ENCODE results near the gene F10. TPM values are rescaled to one million over a fixed set of nuclear protein-coding genes. Genes with fewer than 3 reads are reported as not detected.

The F10 gene
- total RNA-seq = 10 to 100 TPM in 3 of 6 donors, 1 to 10 TPM in 3; 5.3 to 25.0 (median 8.8) TPM

- peak within 1 kb of the TSS; percentile 51 to 79 (median 73) for H3K27ac ChIP-seq
- WGBS, 2 donors = 51 to 60% methylated on average over 16 to 21 of the region's 23 CpGs
- H3K27me3 ChIP-seq = no peaks in the 10 kb centered on the region
- H3K36me3 ChIP-seq = no peaks in the 10 kb centered on the region
- ATAC-seq (ENCODE audit: low FRiP score in 2 of 2) = peak; percentile 24 to 87
- no peaks in the 10 kb centered on the region for H3K4me1 ChIP-seq
- no peaks in the 10 kb centered on the region for H3K9me3 ChIP-seq
- DNase-seq = peak; percentile 41 to 73
- TF ChIP-seq POLR2A (IDR thresholded peaks at IDR 0.05) (peak in 1 of 4 donors; percentile 21), POLR2AphosphoS5 (IDR thresholded peaks at IDR 0.05) (peak in 1 of 2 donors; percentile 42), EP300 (IDR thresholded peaks at IDR 0.05) (no peak), CTCF (IDR thresholded peaks at IDR 0.05) (no peak)
- H3K4me3 ChIP-seq = peak within 1 kb of the TSS in 3 of 4 donors; percentile 23 to 40 (median 27)
Measured at GRCh38 chr13:113122550-113123225, at the start of gene F10. F10 (plus strand) TSS chr13:113122799; CDS start chr13:113122856, 57 bp downstream.

- TF ChIP-seq CTCF (IDR thresholded peaks at IDR 0.05) (no peak), POLR2AphosphoS5 (IDR thresholded peaks at IDR 0.05) (no peak), POLR2A (IDR thresholded peaks at IDR 0.05) (no peak), EP300 (IDR thresholded peaks at IDR 0.05) (no peak)
- Histone ChIP-seq H3K9me3 (no peaks in the 10 kb centered on the region), H3K27me3 (no peaks in the 10 kb centered on the region), H3K4me1 (no peaks in the 10 kb centered on the region), H3K27ac (no peak overlapping the region), H3K4me3 (no peak overlapping the region), H3K36me3 (peaks cover 0 to 73% (median 21%) of the 10 kb centered on the region in 4 donors)
- DNase-seq (no peak), ATAC-seq (ENCODE audit: low FRiP score in 2 of 2) (no peak)
- 92% methylated on average over 5 to 11 of the region's 11 CpGs for WGBS, 2 donors
Measured at GRCh38 chr13:113073942-113074341, 48.7 kb upstream of the F10 start.

GRCh38 chr13:113074401-113074800 is 48.2 kb upstream of the F10 start:
- TF ChIP-seq POLR2A (IDR thresholded peaks at IDR 0.05) = no peak
- 89 to 97% methylated on average over 12 to 18 of the region's 18 CpGs for WGBS, 2 donors
- Histone ChIP-seq H3K4me1 (no peaks in the 10 kb centered on the region), H3K27me3 (no peaks in the 10 kb centered on the region), H3K36me3 (peaks cover 0 to 77% (median 21%) of the 10 kb centered on the region in 4 donors), H3K4me3 (no peak overlapping the region), H3K9me3 (no peaks in the 10 kb centered on the region), H3K27ac (no peak overlapping the region)
- peak in 1 of 2 donors; percentile 76 for DNase-seq
- ATAC-seq (ENCODE audit: low FRiP score in 2 of 2) = no peak

- Histone ChIP-seq H3K9me3 (no peaks in the 10 kb centered on the region), H3K4me1 (no peaks in the 10 kb centered on the region), H3K27me3 (no peaks in the 10 kb centered on the region), H3K36me3 (peaks cover 0 to 75% (median 19%) of the 10 kb centered on the region in 4 donors), H3K4me3 (no peak overlapping the region), H3K27ac (no peak overlapping the region)
- DNase-seq (peak in 1 of 2 donors; percentile 70), ATAC-seq (ENCODE audit: low FRiP score in 2 of 2) (no peak)
- WGBS, 2 donors = 92 to 95% methylated on average over 11 to 22 of the region's 22 CpGs
- no peak for TF ChIP-seq CTCF (IDR thresholded peaks at IDR 0.05)
- TF ChIP-seq POLR2A (IDR thresholded peaks at IDR 0.05) = no peak
- TF ChIP-seq POLR2AphosphoS5 (IDR thresholded peaks at IDR 0.05) = no peak
- no peak for TF ChIP-seq EP300 (IDR thresholded peaks at IDR 0.05)
Measured at GRCh38 chr13:113074876-113075275, 47.7 kb upstream of the F10 start.

GRCh38 chr13:113075711-113076110 is 46.9 kb upstream of the F10 start:
- Histone ChIP-seq H3K27me3 (no peaks in the 10 kb centered on the region), H3K4me3 (no peak overlapping the region), H3K4me1 (no peaks in the 10 kb centered on the region), H3K36me3 (peaks cover 0 to 72% (median 17%) of the 10 kb centered on the region in 4 donors), H3K27ac (no peak overlapping the region), H3K9me3 (no peaks in the 10 kb centered on the region)
- DNase-seq (peak in 1 of 2 donors; percentile 61), ATAC-seq (ENCODE audit: low FRiP score in 2 of 2) (peak in 1 of 2 donors; percentile 3)
- 95 to 99% methylated on average over 17 of the region's 17 CpGs for WGBS, 2 donors
- TF ChIP-seq POLR2A (IDR thresholded peaks at IDR 0.05) (no peak), POLR2AphosphoS5 (IDR thresholded peaks at IDR 0.05) (no peak), EP300 (IDR thresholded peaks at IDR 0.05) (no peak), CTCF (IDR thresholded peaks at IDR 0.05) (no peak)
